Tibial artery (tissue), 4 donors: ENCODE data around the gene CDK17.

Experiments
- DNase-seq, 2 donors: peaks; one replicate each; pipeline ENCODE4 v3.0.0-alpha.2; 2019
- H3K27ac ChIP-seq, 2 donors: fragments of 200-600 bp; sonication (generic) in 1 of 2; 1 replicate in 1 of 2; 2 replicates in 1 of 2; pipeline ENCODE4 v1.5.1; 2018 to 2019; ENCODE audit warnings: mild to moderate bottlenecking in 1 of 2
- H3K27me3 ChIP-seq, 2 donors: fragments of 200-600 bp; sonication (generic) in 1 of 2; one replicate each; pipeline versions ENCODE4 v1.5.1 to v1.6.0; 2016 to 2019
- H3K36me3 ChIP-seq, 3 donors: fragments of 200-600 bp; sonication (generic) in 2 of 3; one replicate each; pipeline ENCODE4 v1.5.1; 2016 to 2019; ENCODE audit warnings: mild to moderate bottlenecking in 2 of 3
- H3K4me1 ChIP-seq, 4 donors: fragments of 200-600 bp; sonication (generic) in 2 of 4; 1 replicate in 3 of 4; 2 replicates in 1 of 4; pipeline ENCODE4 v1.5.1; 2016 to 2019
- H3K4me3 ChIP-seq, 2 donors: fragments of 200-600 bp; sonication (generic) in 1 of 2; 1 replicate in 1 of 2; 2 replicates in 1 of 2; pipeline ENCODE4 v1.5.1; 2018 to 2019; ENCODE audit warnings: mild to moderate bottlenecking in 2 of 2
- H3K9me3 ChIP-seq, 3 donors: fragments of 200-600 bp; sonication (generic) in 1 of 3; one replicate each; pipeline ENCODE4 v1.5.1; 2016 to 2019
- CTCF ChIP-seq, 2 experiments: fragments of 200-600 bp in 1 of 2; fragments of 450-650 bp in 1 of 2; IDR thresholded peaks; one replicate each; pipeline ENCODE4 v1.5.1; 2017 to 2019; ENCODE audit warnings: antibody characterized with exemption in 2 of 2, mild to moderate bottlenecking in 1 of 2, moderate library complexity in 1 of 2
- intact Hi-C: fragments of 100-400 bp; cut with DNase I; formaldehyde crosslinking; loops from one replicate; pipeline ENCODE4 v1.15.0; 2023; ENCODE audit warnings: low total_unique reads

Gene CDK17

GRCh38 chr12:96368687-96369086 lies 31.6 kb downstream of the CDK17 start:
- Histone ChIP-seq H3K4me1 (peaks cover 0 to 50% (median 6%) of the 10 kb centered on the region in 4 donors), H3K27ac (no peak overlapping the region), H3K36me3 (no peaks in the 10 kb centered on the region), H3K9me3 (no peaks in the 10 kb centered on the region), H3K27me3 (no peaks in the 10 kb centered on the region), H3K4me3 (no peak overlapping the region)
- no peak for DNase-seq
- intact Hi-C loops: no loop called here
- TF ChIP-seq CTCF (IDR thresholded peaks at IDR 0.05): no peak

GRCh38 chr12:96368233-96368632 lies 32.0 kb downstream of the CDK17 start:
- H3K9me3 ChIP-seq: no peaks in the 10 kb centered on the region
- no peaks in the 10 kb centered on the region for H3K36me3 ChIP-seq
- no peak overlapping the region for H3K4me3 ChIP-seq
- DNase-seq: peak in 1 of 2 donors; percentile 31
- H3K27ac ChIP-seq: no peak overlapping the region
- no peak for TF ChIP-seq CTCF (IDR thresholded peaks at IDR 0.05)
- H3K27me3 ChIP-seq: no peaks in the 10 kb centered on the region
- intact Hi-C loops: no loop called here
- H3K4me1 ChIP-seq: peaks cover 0 to 48% (median 6%) of the 10 kb centered on the region in 4 donors

GRCh38 chr12:96366381-96366654 lies 33.9 kb downstream of the CDK17 start:
- TF ChIP-seq CTCF (IDR thresholded peaks at IDR 0.05): no peak
- intact Hi-C loops: no loop called here
- Histone ChIP-seq H3K27me3 (no peaks in the 10 kb centered on the region), H3K4me3 (no peak overlapping the region), H3K27ac (no peak overlapping the region), H3K36me3 (no peaks in the 10 kb centered on the region), H3K9me3 (no peaks in the 10 kb centered on the region), H3K4me1 (peaks cover 0 to 32% (median 5%) of the 10 kb centered on the region in 4 donors)
- DNase-seq: no peak

GRCh38 chr12:96365604-96366380 lies 34.4 kb downstream of the CDK17 start:
- no peaks in the 10 kb centered on the region for H3K9me3 ChIP-seq
- peaks cover 0 to 31% (median 5%) of the 10 kb centered on the region in 4 donors for H3K4me1 ChIP-seq
- no peak for DNase-seq
- no peak overlapping the region for H3K4me3 ChIP-seq
- H3K36me3 ChIP-seq: no peaks in the 10 kb centered on the region
- no peak overlapping the region for H3K27ac ChIP-seq
- no peaks in the 10 kb centered on the region for H3K27me3 ChIP-seq
- intact Hi-C loops: no loop called here
- TF ChIP-seq CTCF (IDR thresholded peaks at IDR 0.05): no peak

GRCh38 chr12:96364092-96364700 lies 36.0 kb downstream of the CDK17 start:
- Histone ChIP-seq H3K36me3 (no peaks in the 10 kb centered on the region), H3K27ac (no peak overlapping the region), H3K4me1 (peaks cover 0 to 31% (median 5%) of the 10 kb centered on the region in 4 donors), H3K27me3 (no peaks in the 10 kb centered on the region), H3K4me3 (no peak overlapping the region), H3K9me3 (no peaks in the 10 kb centered on the region)
- DNase-seq: no peak
- TF ChIP-seq CTCF (IDR thresholded peaks at IDR 0.05): no peak
- intact Hi-C loops: no loop called here
